Activated T-helper 2 cell treated with anti-CD3 and anti-CD28 coated beads, Interferon-gamma antibody, Interleukin-2, Interleukin-4, amounts not matched to agents 10 μg/mL and 5 μg/mL and 100 μg/mL, durations not matched to agents 14 hours and 24 hours and 36 hours (primary cell): ENCODE data around the gene FAM50B. TPM values are rescaled to one million over a fixed set of nuclear protein-coding genes. Genes with fewer than 3 reads are reported as not detected.

Experiments
- DNase-seq: peaks from one replicate; pipeline ENCODE4 v3.0.0; 2021; ENCODE audit warnings: low spot score
- H3K27ac Mint-ChIP-seq: one replicate; pipeline ENCODE4 v1.8.0; 2021; ENCODE audit warnings: mixed read lengths
- H3K27me3 Mint-ChIP-seq: one replicate; pipeline ENCODE4 v1.8.0; 2021; ENCODE audit warnings: low read depth, mixed read lengths
- H3K36me3 Mint-ChIP-seq: one replicate; pipeline ENCODE4 v1.8.0; 2021; ENCODE audit warnings: low read depth, mixed read lengths
- H3K4me1 Mint-ChIP-seq: one replicate; pipeline ENCODE4 v1.8.0; 2021; ENCODE audit warnings: low read depth, mixed read lengths
- H3K4me3 Mint-ChIP-seq: one replicate; pipeline ENCODE4 v1.8.0; 2021; ENCODE audit warnings: low read depth, mild to moderate bottlenecking, moderate library complexity, mixed read lengths
- H3K9me3 Mint-ChIP-seq: one replicate; pipeline ENCODE4 v1.8.0; 2021; ENCODE audit warnings: mixed read lengths
- intact Hi-C: fragments of 100-400 bp; cut with micrococcal nuclease; formaldehyde crosslinking; loops from one replicate; pipeline ENCODE4 v1.15.1; 2023
- total RNA-seq: library from RNA; stranded (reverse); gene quantifications from 2 replicates; pipeline ENCODE4 v1.2.3, GENCODE V29; 2022

Gene FAM50B
- total RNA-seq, 1 donor from 2014 or later, result 10.0 TPM

GRCh38 chr6:3885262-3886036 lies 36.3 kb downstream of the FAM50B start:
- Mint-ChIP-seq H3K4me1 (no peaks in the 10 kb centered on the region), H3K27me3 (peaks cover 10% of the 10 kb centered on the region), H3K27ac (no peak overlapping the region), H3K36me3 (no peaks in the 10 kb centered on the region), H3K4me3 (no peak overlapping the region), H3K9me3 (no peaks in the 10 kb centered on the region)
- DNase-seq, result no peak
- intact Hi-C loops, result loop anchor here (2.0 kb wide), 1 partner anchor 137 kb away; no protein-coding TSS in a partner anchor

- Mint-ChIP-seq H3K27ac (no peak overlapping the region), H3K36me3 (no peaks in the 10 kb centered on the region), H3K9me3 (no peaks in the 10 kb centered on the region), H3K27me3 (peaks cover 7% of the 10 kb centered on the region), H3K4me1 (no peaks in the 10 kb centered on the region), H3K4me3 (no peak overlapping the region)
- intact Hi-C loops, result loop anchor here (2.0 kb wide), 1 partner anchor 138 kb away; no protein-coding TSS in a partner anchor
- no peak for DNase-seq
These were observed 38.1 kb downstream of the FAM50B start for GRCh38 chr6:3887150-3887700.

GRCh38 chr6:3888153-3888957 lies 39.2 kb downstream of the FAM50B start:
- intact Hi-C loops, result no loop called here

GRCh38 chr6:3890047-3890446 lies 40.9 kb downstream of the FAM50B start:
- no peaks in the 10 kb centered on the region for H3K4me1 Mint-ChIP-seq
- no peak overlapping the region for H3K4me3 Mint-ChIP-seq
- no peaks in the 10 kb centered on the region for H3K36me3 Mint-ChIP-seq
- no peaks in the 10 kb centered on the region for H3K9me3 Mint-ChIP-seq
- intact Hi-C loops, result no loop called here
- H3K27me3 Mint-ChIP-seq, result peaks cover 4% of the 10 kb centered on the region
- DNase-seq, result no peak
- H3K27ac Mint-ChIP-seq, result no peak overlapping the region

More at GRCh38 chr6:3888153-3888957, 39.2 kb downstream of the FAM50B start:
- no peak for DNase-seq
- Mint-ChIP-seq H3K36me3 (no peaks in the 10 kb centered on the region), H3K4me1 (no peaks in the 10 kb centered on the region), H3K27me3 (peaks cover 4% of the 10 kb centered on the region), H3K4me3 (no peak overlapping the region), H3K9me3 (no peaks in the 10 kb centered on the region), H3K27ac (no peak overlapping the region)

- no peaks in the 10 kb centered on the region for H3K36me3 Mint-ChIP-seq
- H3K4me3 Mint-ChIP-seq, result no peak overlapping the region
- DNase-seq, result no peak
- intact Hi-C loops, result no loop called here
- H3K27ac Mint-ChIP-seq, result no peak overlapping the region
- H3K9me3 Mint-ChIP-seq, result no peaks in the 10 kb centered on the region
- H3K27me3 Mint-ChIP-seq, result peaks cover 4% of the 10 kb centered on the region
- H3K4me1 Mint-ChIP-seq, result no peaks in the 10 kb centered on the region
These were observed 42.7 kb downstream of the FAM50B start for GRCh38 chr6:3891883-3892282.

GRCh38 chr6:3892603-3893002 lies 43.4 kb downstream of the FAM50B start:
- no peak for DNase-seq
- Mint-ChIP-seq H3K9me3 (no peaks in the 10 kb centered on the region), H3K4me3 (no peak overlapping the region), H3K36me3 (no peaks in the 10 kb centered on the region), H3K4me1 (no peaks in the 10 kb centered on the region), H3K27ac (no peak overlapping the region), H3K27me3 (peaks cover 7% of the 10 kb centered on the region)
- intact Hi-C loops, result no loop called here

GRCh38 chr6:3893487-3893886 lies 44.3 kb downstream of the FAM50B start:
- Mint-ChIP-seq H3K27me3 (peaks cover 12% of the 10 kb centered on the region), H3K27ac (no peak overlapping the region), H3K4me3 (no peak overlapping the region), H3K9me3 (no peaks in the 10 kb centered on the region), H3K36me3 (no peaks in the 10 kb centered on the region), H3K4me1 (no peaks in the 10 kb centered on the region)
- intact Hi-C loops, result no loop called here
- no peak for DNase-seq

GRCh38 chr6:3893917-3894316 lies 44.7 kb downstream of the FAM50B start:
- Mint-ChIP-seq H3K27me3 (peaks cover 12% of the 10 kb centered on the region), H3K4me3 (no peak overlapping the region), H3K9me3 (no peaks in the 10 kb centered on the region), H3K36me3 (no peaks in the 10 kb centered on the region), H3K4me1 (no peaks in the 10 kb centered on the region), H3K27ac (no peak overlapping the region)
- intact Hi-C loops, result no loop called here
- DNase-seq, result no peak

GRCh38 chr6:3894590-3895311 lies 45.6 kb downstream of the FAM50B start:
- Mint-ChIP-seq H3K36me3 (no peaks in the 10 kb centered on the region), H3K4me3 (no peak overlapping the region), H3K27me3 (peaks cover 12% of the 10 kb centered on the region), H3K27ac (no peak overlapping the region), H3K9me3 (no peaks in the 10 kb centered on the region), H3K4me1 (no peaks in the 10 kb centered on the region)
- no peak for DNase-seq
- intact Hi-C loops, result no loop called here

GRCh38 chr6:3895312-3895653 lies 46.1 kb downstream of the FAM50B start:
- no peaks in the 10 kb centered on the region for H3K36me3 Mint-ChIP-seq
- DNase-seq, result no peak
- no peak overlapping the region for H3K4me3 Mint-ChIP-seq
- H3K4me1 Mint-ChIP-seq, result no peaks in the 10 kb centered on the region
- H3K9me3 Mint-ChIP-seq, result no peaks in the 10 kb centered on the region
- no peak overlapping the region for H3K27ac Mint-ChIP-seq
- H3K27me3 Mint-ChIP-seq, result peaks cover 8% of the 10 kb centered on the region
- intact Hi-C loops, result no loop called here

- no peaks in the 10 kb centered on the region for H3K4me1 Mint-ChIP-seq
- H3K27ac Mint-ChIP-seq, result no peak overlapping the region
- no peak overlapping the region for H3K4me3 Mint-ChIP-seq
- peaks cover 9% of the 10 kb centered on the region for H3K27me3 Mint-ChIP-seq
- no peaks in the 10 kb centered on the region for H3K36me3 Mint-ChIP-seq
- no peak for DNase-seq
- H3K9me3 Mint-ChIP-seq, result no peaks in the 10 kb centered on the region
- intact Hi-C loops, result no loop called here
These were observed 46.6 kb downstream of the FAM50B start for GRCh38 chr6:3895805-3896204.

GRCh38 chr6:3898265-3898994 lies 49.3 kb downstream of the FAM50B start:
- intact Hi-C loops, result no loop called here
- Mint-ChIP-seq H3K4me1 (no peaks in the 10 kb centered on the region), H3K27ac (no peak overlapping the region), H3K9me3 (no peaks in the 10 kb centered on the region), H3K4me3 (no peak overlapping the region), H3K36me3 (no peaks in the 10 kb centered on the region), H3K27me3 (peaks cover 16% of the 10 kb centered on the region)
- no peak for DNase-seq
